HEK293 (cell line): ENCODE measurements around the gene CORO2B.

Experiments
- BCL11B ChIP-seq: fragments of 450-650 bp; formaldehyde crosslinking; IDR thresholded peaks from 2 replicates; pipeline ENCODE4 v1.5.1; 2016; ENCODE audit warnings: low read depth, missing biosample characterization, missing genetic modification characterization
- GLIS1 ChIP-seq: fragments of 450-650 bp; formaldehyde crosslinking; IDR thresholded peaks from 2 replicates; pipeline ENCODE4 v1.5.1; 2016; ENCODE audit warnings: missing biosample characterization, missing genetic modification characterization
- IKZF3 ChIP-seq: fragments of 450-650 bp; IDR thresholded peaks from 2 replicates; pipeline ENCODE4 v1.5.0; 2018; ENCODE audit warnings: missing biosample characterization, mild to moderate bottlenecking, missing genetic modification characterization, moderate library complexity
- MZF1 ChIP-seq: fragments of 450-650 bp; formaldehyde crosslinking; IDR thresholded peaks from 2 replicates; pipeline ENCODE4 v1.5.1; 2017; ENCODE audit warnings: missing biosample characterization, missing genetic modification characterization, borderline replicate concordance
- OVOL3 ChIP-seq: fragments of 450-650 bp; formaldehyde crosslinking; IDR thresholded peaks from 2 replicates; pipeline ENCODE4 v1.5.1; 2016; ENCODE audit warnings: missing biosample characterization, missing genetic modification characterization
- SCRT1 ChIP-seq: fragments of 450-650 bp; formaldehyde crosslinking; IDR thresholded peaks from 2 replicates; pipeline ENCODE4 v1.5.1; 2016; ENCODE audit warnings: missing biosample characterization, missing genetic modification characterization, borderline replicate concordance
- ZBTB21 ChIP-seq: fragments of 450-650 bp; formaldehyde crosslinking; IDR thresholded peaks from 2 replicates; pipeline ENCODE4 v1.5.1; 2017; ENCODE audit warnings: missing biosample characterization, missing genetic modification characterization
- ZEB2 ChIP-seq: fragments of 450-650 bp; formaldehyde crosslinking; IDR thresholded peaks from 2 replicates; pipeline ENCODE4 v1.5.1; 2016; ENCODE audit warnings: missing biosample characterization, missing genetic modification characterization
- ZNF214 ChIP-seq: fragments of 450-650 bp; formaldehyde crosslinking; IDR thresholded peaks from 2 replicates; pipeline ENCODE4 v1.5.1; 2017; ENCODE audit warnings: missing biosample characterization, mild to moderate bottlenecking, missing genetic modification characterization, borderline replicate concordance
- ZNF221 ChIP-seq: fragments of 450-650 bp; formaldehyde crosslinking; IDR thresholded peaks from 2 replicates; pipeline ENCODE4 v1.5.1; 2017; ENCODE audit warnings: missing biosample characterization, missing genetic modification characterization, borderline replicate concordance
- ZNF24 ChIP-seq: fragments of 450-650 bp; formaldehyde crosslinking; IDR thresholded peaks from 2 replicates; pipeline ENCODE4 v1.5.1; 2016; ENCODE audit warnings: missing biosample characterization, missing genetic modification characterization
- ZNF501 ChIP-seq: fragments of 450-650 bp; formaldehyde crosslinking; IDR thresholded peaks from 2 replicates; pipeline ENCODE4 v1.5.1; 2016; ENCODE audit warnings: missing biosample characterization, missing genetic modification characterization
- ZNF610 ChIP-seq: fragments of 450-650 bp; formaldehyde crosslinking; IDR thresholded peaks from 2 replicates; pipeline ENCODE4 v1.5.1; 2016; ENCODE audit warnings: missing biosample characterization, missing genetic modification characterization, borderline replicate concordance
- ZNF629 ChIP-seq: fragments of 450-650 bp; formaldehyde crosslinking; IDR thresholded peaks from 2 replicates; pipeline ENCODE4 v1.5.1; 2017; ENCODE audit warnings: missing biosample characterization, missing genetic modification characterization
- ZNF701 ChIP-seq: fragments of 450-650 bp; formaldehyde crosslinking; IDR thresholded peaks from 2 replicates; pipeline ENCODE4 v1.5.1; 2016; ENCODE audit warnings: missing biosample characterization, missing genetic modification characterization
- ZNF843 ChIP-seq: fragments of 450-650 bp; formaldehyde crosslinking; IDR thresholded peaks from 2 replicates; pipeline ENCODE4 v1.5.1; 2016; ENCODE audit warnings: missing biosample characterization, missing genetic modification characterization
- TF ChIP-seq, protein P1 (sequence below): fragments of 450-650 bp; formaldehyde crosslinking; IDR thresholded peaks from 2 replicates; pipeline ENCODE4 v1.5.1; 2016; ENCODE audit warnings: missing biosample characterization, missing genetic modification characterization
- TF ChIP-seq, protein P2 (sequence below): fragments of 450-650 bp; formaldehyde crosslinking; IDR thresholded peaks from 2 replicates; pipeline ENCODE4 v1.5.1; 2016; ENCODE audit warnings: missing biosample characterization, missing genetic modification characterization
- TF ChIP-seq, protein P3 (sequence below): fragments of 450-650 bp; IDR thresholded peaks from 2 replicates; pipeline ENCODE4 v1.5.1; 2018; ENCODE audit warnings: missing biosample characterization, mild to moderate bottlenecking, missing genetic modification characterization
- TF ChIP-seq, protein P4 (sequence below): fragments of 450-650 bp; formaldehyde crosslinking; IDR thresholded peaks from 2 replicates; pipeline ENCODE4 v1.5.1; 2017; ENCODE audit warnings: missing biosample characterization, missing genetic modification characterization
- TF ChIP-seq, protein P5 (sequence below): fragments of 450-650 bp; formaldehyde crosslinking; IDR thresholded peaks from 2 replicates; pipeline ENCODE4 v1.5.1; 2017; ENCODE audit warnings: missing biosample characterization, missing genetic modification characterization
- TF ChIP-seq, protein P6 (sequence below): fragments of 450-650 bp; formaldehyde crosslinking; conservative IDR thresholded peaks from 2 replicates; pipeline ENCODE4 v1.5.1; 2016; ENCODE audit warnings: low read depth, missing biosample characterization, missing genetic modification characterization
- TF ChIP-seq, protein P7 (sequence below): fragments of 450-650 bp; formaldehyde crosslinking; IDR thresholded peaks from 2 replicates; pipeline ENCODE4 v1.5.1; 2016; ENCODE audit warnings: missing biosample characterization, missing genetic modification characterization
- TF ChIP-seq, protein P8 (sequence below): fragments of 450-650 bp; formaldehyde crosslinking; IDR thresholded peaks from 2 replicates; pipeline ENCODE4 v1.5.1; 2016; ENCODE audit warnings: missing biosample characterization, missing genetic modification characterization

Gene CORO2B

DNA sequence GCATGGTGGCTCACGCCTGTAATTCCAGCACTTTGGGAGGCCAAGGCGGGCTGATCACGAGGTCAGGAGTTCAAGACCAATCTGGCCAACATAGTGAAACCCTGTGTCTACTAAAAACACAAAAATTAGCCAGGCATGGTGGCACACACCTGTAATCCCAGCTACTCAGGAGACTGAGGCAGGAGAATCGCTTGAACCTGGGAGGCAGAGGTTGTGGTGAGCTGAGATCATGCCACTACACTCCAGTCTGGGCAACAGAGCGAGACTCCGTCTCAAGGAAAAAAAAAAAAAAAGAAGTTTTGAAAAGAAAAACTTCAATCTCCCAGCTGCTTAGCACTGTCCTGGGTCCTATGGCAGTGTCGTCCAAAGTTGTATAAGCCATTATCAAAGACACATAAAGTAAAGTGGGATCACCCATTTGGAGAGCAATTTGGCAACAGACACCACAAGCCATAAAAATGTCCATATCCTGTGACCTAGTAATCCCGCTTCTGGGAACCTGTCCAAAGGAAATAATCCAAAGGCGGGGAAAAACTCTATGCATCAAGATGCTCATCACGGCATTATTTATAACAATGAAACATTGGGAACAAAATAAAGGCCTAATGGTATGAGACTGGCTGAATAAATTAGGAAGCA is 26.2 kb downstream of the CORO2B start (continued):
- TF ChIP-seq SCRT1 (tag by site-specific recombination) (peak; percentile 89), IKZF3 (peak; percentile 73; the same call in 1 of the 2 replicates), ZNF221 (0 out of 2 replicates have a peak, but pooled peaks have one; percentile 24), ZNF701 (0 out of 2 replicates have a peak, but pooled peaks have one; percentile 33), BCL11B (tag by site-specific recombination) (peak; percentile 77; the same call in 1 of the 2 replicates), ZEB2 (tag by site-specific recombination) (peak; percentile 98), ZNF843 (peak; percentile 96), OVOL3 (peak; percentile 75; the same call in 1 of the 2 replicates), ZNF24 (tag by site-specific recombination) (peak; percentile 71; the same call in 1 of the 2 replicates), MZF1 (peak; percentile 89), ZNF610 (peak; percentile 77; the same call in 1 of the 2 replicates), ZNF214 (tag by site-specific recombination) (peak; percentile 94), ZNF501 (tag by site-specific recombination) (peak; percentile 83; the same call in 1 of the 2 replicates), GLIS1 (peak; percentile 56), ZBTB21 (tag by site-specific recombination) (peak; percentile 57; the same call in 1 of the 2 replicates), ZNF629 (tag by site-specific recombination) (peak; percentile 90)
- TF ChIP-seq, protein P1, sequence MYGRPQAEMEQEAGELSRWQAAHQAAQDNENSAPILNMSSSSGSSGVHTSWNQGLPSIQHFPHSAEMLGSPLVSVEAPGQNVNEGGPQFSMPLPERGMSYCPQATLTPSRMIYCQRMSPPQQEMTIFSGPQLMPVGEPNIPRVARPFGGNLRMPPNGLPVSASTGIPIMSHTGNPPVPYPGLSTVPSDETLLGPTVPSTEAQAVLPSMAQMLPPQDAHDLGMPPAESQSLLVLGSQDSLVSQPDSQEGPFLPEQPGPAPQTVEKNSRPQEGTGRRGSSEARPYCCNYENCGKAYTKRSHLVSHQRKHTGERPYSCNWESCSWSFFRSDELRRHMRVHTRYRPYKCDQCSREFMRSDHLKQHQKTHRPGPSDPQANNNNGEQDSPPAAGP (tag by site-specific recombination), result peak; percentile 84
- TF ChIP-seq, protein P2, sequence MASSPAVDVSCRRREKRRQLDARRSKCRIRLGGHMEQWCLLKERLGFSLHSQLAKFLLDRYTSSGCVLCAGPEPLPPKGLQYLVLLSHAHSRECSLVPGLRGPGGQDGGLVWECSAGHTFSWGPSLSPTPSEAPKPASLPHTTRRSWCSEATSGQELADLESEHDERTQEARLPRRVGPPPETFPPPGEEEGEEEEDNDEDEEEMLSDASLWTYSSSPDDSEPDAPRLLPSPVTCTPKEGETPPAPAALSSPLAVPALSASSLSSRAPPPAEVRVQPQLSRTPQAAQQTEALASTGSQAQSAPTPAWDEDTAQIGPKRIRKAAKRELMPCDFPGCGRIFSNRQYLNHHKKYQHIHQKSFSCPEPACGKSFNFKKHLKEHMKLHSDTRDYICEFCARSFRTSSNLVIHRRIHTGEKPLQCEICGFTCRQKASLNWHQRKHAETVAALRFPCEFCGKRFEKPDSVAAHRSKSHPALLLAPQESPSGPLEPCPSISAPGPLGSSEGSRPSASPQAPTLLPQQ (tag by site-specific recombination), result peak; percentile 73
- TF ChIP-seq, protein P3, sequence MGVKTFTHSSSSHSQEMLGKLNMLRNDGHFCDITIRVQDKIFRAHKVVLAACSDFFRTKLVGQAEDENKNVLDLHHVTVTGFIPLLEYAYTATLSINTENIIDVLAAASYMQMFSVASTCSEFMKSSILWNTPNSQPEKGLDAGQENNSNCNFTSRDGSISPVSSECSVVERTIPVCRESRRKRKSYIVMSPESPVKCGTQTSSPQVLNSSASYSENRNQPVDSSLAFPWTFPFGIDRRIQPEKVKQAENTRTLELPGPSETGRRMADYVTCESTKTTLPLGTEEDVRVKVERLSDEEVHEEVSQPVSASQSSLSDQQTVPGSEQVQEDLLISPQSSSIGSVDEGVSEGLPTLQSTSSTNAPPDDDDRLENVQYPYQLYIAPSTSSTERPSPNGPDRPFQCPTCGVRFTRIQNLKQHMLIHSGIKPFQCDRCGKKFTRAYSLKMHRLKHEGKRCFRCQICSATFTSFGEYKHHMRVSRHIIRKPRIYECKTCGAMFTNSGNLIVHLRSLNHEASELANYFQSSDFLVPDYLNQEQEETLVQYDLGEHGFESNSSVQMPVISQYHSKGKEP (tag by site-specific recombination), result peak; percentile 94
- TF ChIP-seq, protein P4, sequence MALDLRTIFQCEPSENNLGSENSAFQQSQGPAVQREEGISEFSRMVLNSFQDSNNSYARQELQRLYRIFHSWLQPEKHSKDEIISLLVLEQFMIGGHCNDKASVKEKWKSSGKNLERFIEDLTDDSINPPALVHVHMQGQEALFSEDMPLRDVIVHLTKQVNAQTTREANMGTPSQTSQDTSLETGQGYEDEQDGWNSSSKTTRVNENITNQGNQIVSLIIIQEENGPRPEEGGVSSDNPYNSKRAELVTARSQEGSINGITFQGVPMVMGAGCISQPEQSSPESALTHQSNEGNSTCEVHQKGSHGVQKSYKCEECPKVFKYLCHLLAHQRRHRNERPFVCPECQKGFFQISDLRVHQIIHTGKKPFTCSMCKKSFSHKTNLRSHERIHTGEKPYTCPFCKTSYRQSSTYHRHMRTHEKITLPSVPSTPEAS (tag by site-specific recombination), result 0 out of 2 replicates have a peak, but pooled peaks have one; percentile 3
- TF ChIP-seq, protein P5, sequence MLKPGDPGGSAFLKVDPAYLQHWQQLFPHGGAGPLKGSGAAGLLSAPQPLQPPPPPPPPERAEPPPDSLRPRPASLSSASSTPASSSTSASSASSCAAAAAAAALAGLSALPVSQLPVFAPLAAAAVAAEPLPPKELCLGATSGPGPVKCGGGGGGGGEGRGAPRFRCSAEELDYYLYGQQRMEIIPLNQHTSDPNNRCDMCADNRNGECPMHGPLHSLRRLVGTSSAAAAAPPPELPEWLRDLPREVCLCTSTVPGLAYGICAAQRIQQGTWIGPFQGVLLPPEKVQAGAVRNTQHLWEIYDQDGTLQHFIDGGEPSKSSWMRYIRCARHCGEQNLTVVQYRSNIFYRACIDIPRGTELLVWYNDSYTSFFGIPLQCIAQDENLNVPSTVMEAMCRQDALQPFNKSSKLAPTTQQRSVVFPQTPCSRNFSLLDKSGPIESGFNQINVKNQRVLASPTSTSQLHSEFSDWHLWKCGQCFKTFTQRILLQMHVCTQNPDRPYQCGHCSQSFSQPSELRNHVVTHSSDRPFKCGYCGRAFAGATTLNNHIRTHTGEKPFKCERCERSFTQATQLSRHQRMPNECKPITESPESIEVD, result peak; percentile 99
- TF ChIP-seq, protein P6, sequence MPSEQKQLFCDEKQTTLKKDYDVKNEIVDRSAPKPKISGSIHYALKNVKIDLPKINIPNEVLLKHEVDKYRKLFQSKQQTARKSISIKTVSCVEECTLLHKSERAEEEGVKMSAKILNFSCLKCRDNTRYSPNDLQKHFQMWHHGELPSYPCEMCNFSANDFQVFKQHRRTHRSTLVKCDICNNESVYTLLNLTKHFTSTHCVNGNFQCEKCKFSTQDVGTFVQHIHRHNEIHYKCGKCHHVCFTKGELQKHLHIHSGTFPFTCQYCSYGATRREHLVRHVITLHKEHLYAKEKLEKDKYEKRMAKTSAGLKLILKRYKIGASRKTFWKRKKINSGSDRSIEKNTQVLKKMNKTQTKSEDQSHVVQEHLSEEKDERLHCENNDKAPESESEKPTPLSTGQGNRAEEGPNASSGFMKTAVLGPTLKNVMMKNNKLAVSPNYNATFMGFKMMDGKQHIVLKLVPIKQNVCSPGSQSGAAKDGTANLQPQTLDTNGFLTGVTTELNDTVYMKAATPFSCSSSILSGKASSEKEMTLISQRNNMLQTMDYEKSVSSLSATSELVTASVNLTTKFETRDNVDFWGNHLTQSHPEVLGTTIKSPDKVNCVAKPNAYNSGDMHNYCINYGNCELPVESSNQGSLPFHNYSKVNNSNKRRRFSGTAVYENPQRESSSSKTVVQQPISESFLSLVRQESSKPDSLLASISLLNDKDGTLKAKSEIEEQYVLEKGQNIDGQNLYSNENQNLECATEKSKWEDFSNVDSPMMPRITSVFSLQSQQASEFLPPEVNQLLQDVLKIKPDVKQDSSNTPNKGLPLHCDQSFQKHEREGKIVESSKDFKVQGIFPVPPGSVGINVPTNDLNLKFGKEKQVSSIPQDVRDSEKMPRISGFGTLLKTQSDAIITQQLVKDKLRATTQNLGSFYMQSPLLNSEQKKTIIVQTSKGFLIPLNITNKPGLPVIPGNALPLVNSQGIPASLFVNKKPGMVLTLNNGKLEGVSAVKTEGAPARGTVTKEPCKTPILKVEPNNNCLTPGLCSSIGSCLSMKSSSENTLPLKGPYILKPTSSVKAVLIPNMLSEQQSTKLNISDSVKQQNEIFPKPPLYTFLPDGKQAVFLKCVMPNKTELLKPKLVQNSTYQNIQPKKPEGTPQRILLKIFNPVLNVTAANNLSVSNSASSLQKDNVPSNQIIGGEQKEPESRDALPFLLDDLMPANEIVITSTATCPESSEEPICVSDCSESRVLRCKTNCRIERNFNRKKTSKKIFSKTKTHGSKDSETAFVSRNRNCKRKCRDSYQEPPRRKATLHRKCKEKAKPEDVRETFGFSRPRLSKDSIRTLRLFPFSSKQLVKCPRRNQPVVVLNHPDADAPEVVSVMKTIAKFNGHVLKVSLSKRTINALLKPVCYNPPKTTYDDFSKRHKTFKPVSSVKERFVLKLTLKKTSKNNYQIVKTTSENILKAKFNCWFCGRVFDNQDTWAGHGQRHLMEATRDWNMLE (tag by site-specific recombination), result 0 out of 2 replicates have a peak, but pooled peaks have one; percentile 31
- TF ChIP-seq, protein P7, sequence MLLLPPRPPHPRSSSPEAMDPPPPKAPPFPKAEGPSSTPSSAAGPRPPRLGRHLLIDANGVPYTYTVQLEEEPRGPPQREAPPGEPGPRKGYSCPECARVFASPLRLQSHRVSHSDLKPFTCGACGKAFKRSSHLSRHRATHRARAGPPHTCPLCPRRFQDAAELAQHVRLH (tag by site-specific recombination), result peak; percentile 2
- TF ChIP-seq, protein P8, sequence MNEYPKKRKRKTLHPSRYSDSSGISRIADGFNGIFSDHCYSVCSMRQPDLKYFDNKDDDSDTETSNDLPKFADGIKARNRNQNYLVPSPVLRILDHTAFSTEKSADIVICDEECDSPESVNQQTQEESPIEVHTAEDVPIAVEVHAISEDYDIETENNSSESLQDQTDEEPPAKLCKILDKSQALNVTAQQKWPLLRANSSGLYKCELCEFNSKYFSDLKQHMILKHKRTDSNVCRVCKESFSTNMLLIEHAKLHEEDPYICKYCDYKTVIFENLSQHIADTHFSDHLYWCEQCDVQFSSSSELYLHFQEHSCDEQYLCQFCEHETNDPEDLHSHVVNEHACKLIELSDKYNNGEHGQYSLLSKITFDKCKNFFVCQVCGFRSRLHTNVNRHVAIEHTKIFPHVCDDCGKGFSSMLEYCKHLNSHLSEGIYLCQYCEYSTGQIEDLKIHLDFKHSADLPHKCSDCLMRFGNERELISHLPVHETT (tag by site-specific recombination), result peak; percentile 74; the same call in 1 of the 2 replicates
